ENCODE results near the gene TCTA. TPM values are rescaled to one million over a fixed set of nuclear protein-coding genes. Genes with fewer than 3 reads are reported as not detected.

Gene TCTA
- total RNA-seq, 2 donors from 2014 or later, result 13.9 to 23.1 TPM

DNA sequence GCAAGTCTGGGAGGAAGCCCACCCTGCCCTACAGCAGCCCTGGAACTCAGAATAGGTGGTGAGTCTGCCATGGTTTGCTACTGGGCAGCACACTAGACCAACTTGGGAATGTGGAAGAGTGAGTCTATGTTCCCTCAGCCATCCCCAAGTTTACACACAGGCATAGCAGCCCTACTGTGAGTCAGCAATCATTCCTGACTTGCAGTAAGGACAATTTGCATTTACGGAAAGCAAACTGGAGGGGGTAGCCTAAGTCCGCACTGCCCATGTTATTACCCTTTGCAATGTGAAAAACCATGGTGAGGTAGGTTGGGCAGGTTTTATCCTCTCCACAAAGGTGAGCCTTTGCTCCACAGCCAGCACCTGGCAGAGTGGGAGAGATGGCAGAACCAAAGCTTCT, 4.6 kb downstream of the TCTA start:
- Histone ChIP-seq H3K27me3 (no peaks in the 10 kb centered on the region), H3K36me3 (peaks cover 17% of the 10 kb centered on the region), H3K4me1 (peaks cover 0 to 43% of the 10 kb centered on the region in 2 donors), H3K4me3 (no peak overlapping the region), H3K27ac (peak overlapping the region in 1 of 2 donors; percentile 58), H3K9me3 (no peaks in the 10 kb centered on the region)
- TF ChIP-seq CTCF (IDR thresholded peaks at IDR 0.05), result no peak
- DNase-seq (ENCODE audit: low spot score), result no peak

DNA sequence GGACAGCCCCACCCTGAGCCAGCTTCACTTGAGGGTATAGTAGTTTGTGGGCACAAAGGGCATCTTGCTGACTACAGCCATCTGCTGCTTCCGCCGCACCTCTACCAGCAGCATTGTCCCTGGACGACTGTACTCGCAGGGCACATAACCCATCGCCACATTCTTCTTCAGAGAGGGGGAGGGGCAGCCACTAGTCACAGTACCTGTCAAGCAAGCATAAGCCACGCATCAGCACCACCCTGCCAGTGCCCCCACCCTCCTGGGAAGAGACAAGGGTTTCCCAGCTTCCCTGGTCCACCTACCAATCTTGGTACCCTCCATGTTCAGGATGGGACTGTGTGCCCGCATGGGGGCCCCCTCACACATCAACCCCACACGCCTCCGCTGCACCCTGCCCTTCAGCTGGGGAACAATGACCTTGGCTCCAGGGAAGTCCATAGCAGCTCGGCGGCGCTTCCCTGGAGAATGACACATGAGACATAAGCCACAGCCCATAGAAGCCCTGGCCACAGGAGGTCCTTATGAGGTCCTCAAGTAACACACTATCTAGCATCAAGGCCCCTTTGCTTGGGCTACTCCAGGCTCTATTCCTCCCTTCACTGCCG, 5.4 kb downstream of the TCTA start:
- Histone ChIP-seq H3K4me3 (no peak overlapping the region), H3K9me3 (no peaks in the 10 kb centered on the region), H3K27me3 (no peaks in the 10 kb centered on the region), H3K36me3 (peaks cover 17% of the 10 kb centered on the region), H3K4me1 (peaks cover 0 to 45% of the 10 kb centered on the region in 2 donors), H3K27ac (peak overlapping the region; percentile 34 to 58)
- DNase-seq (ENCODE audit: low spot score), result no peak
- no peak for TF ChIP-seq CTCF (IDR thresholded peaks at IDR 0.05)

GRCh38 chr3:49421890-49422378, 9.7 kb downstream of the TCTA start:
- TF ChIP-seq CTCF (IDR thresholded peaks at IDR 0.05), result no peak
- no peak for DNase-seq (ENCODE audit: low spot score)
- Histone ChIP-seq H3K4me3 (peak overlapping the region; percentile 35 to 53), H3K36me3 (peaks cover 26% of the 10 kb centered on the region), H3K27ac (peak overlapping the region; percentile 57 to 64), H3K9me3 (no peaks in the 10 kb centered on the region), H3K27me3 (no peaks in the 10 kb centered on the region), H3K4me1 (peaks cover 0 to 23% of the 10 kb centered on the region in 2 donors)

DNA sequence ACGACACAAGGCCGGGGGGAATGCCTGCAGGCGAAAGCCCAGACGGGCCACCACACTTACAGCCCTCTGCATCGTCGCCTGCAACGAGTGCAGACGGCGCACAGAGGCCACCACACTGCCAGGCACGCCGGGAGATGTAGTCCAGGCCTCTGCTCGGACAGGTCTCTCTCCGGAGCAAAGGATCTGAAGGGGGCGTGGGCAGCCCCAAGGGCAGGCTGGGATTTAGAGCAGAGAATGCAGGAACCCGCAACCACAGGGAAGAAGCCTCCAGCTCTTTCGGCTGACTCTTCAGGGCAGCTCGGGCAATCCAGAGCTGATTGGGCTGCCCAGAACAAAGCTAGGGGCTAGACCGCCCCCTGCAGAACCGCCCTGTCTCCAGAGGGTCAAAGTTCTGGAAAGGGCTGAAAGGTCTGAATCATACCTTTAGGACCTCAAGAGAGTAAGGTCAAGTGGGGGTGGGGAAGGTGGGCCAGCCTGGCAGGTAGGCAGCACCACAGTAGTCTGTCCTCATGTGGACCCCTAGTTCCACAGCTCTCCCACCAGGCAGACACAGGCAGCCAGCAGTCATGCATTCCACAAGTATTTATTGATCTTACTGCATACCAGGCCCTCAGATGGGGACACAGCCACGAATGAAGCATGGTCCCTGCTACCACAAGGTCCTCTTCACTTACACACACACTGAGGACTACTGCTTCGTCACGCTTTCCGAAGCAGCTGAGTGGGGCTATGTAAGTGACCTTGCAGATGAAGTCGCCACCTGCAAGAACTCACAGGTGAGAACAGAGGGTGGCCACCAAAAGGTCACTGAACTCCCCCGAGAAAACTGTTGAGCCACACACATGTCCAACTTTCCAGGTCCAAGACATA, 10.4 kb downstream of the TCTA start, which contains the start of gene AMT:
AMT (minus strand) TSS at position 95 of the 870 bp plus-strand sequence; CDS start at position 72, 23 bp downstream.
- DNase-seq (ENCODE audit: low spot score), result no peak
- H3K9me3 ChIP-seq, result no peaks in the 10 kb centered on the region
- H3K4me3 ChIP-seq, result peak within 1 kb of the TSS; percentile 35 to 53
- H3K4me1 ChIP-seq, result peaks cover 0 to 20% of the 10 kb centered on the region in 2 donors
- peak within 1 kb of the TSS; percentile 57 to 64 for H3K27ac ChIP-seq
- no peaks in the 10 kb centered on the region for H3K27me3 ChIP-seq
- H3K36me3 ChIP-seq, result peaks cover 23% of the 10 kb centered on the region
- TF ChIP-seq CTCF (IDR thresholded peaks at IDR 0.05), result no peak

- Histone ChIP-seq H3K36me3 (peaks cover 22% of the 10 kb centered on the region), H3K27me3 (no peaks in the 10 kb centered on the region), H3K4me1 (peaks cover 0 to 25% of the 10 kb centered on the region in 2 donors), H3K4me3 (no peak overlapping the region), H3K27ac (no peak overlapping the region), H3K9me3 (no peaks in the 10 kb centered on the region)
- DNase-seq (ENCODE audit: low spot score), result no peak
- TF ChIP-seq CTCF (IDR thresholded peaks at IDR 0.05), result no peak
Measured at GRCh38 chr3:49424816-49425215, 12.6 kb downstream of the TCTA start.
